Loucy (cell line): ENCODE results near the gene HIGD1C.

Experiments
- CTCF ChIP-seq: fragments of 200-600 bp; sonication (generic); conservative IDR thresholded peaks from 2 replicates; pipeline ENCODE4 v1.5.1; 2014; ENCODE audit warnings: mild to moderate bottlenecking, antibody characterized with exemption, low read length
- EZH2phosphoT487 ChIP-seq: fragments of 200-600 bp; IDR thresholded peaks from 2 replicates; pipeline ENCODE4 v1.6.1; 2018; ENCODE audit warnings: antibody characterized with exemption, mild to moderate bottlenecking, moderate library complexity, borderline replicate concordance

DNA sequence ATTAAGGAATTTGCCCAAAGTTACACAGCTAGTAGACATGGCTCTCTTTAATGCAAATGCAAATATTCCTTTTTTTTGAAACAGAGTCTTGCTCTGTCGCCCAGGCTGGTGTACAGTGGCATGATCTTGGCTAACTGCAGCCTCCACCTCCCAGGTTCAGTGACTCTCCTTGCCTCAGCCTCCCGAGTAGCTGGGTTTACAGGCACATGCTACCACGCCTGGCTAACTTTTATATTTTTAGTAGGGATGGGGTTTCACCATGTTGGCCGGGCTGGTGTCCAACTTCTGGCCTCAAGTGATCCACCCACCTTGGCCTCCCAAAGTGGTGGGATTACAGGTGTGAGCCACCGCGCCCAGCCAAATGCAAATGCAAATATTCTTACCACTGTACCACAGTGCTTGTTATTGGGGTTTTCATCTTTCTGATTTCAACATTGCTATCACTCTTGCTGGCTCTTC is 24.5 kb upstream of the HIGD1C start:
- no peak for TF ChIP-seq CTCF
- TF ChIP-seq EZH2phosphoT487 = no peak
